Pancreas (tissue), 10 donors: Measurements from ENCODE around the gene IL15RA. TPM values are rescaled to one million over a fixed set of nuclear protein-coding genes. Genes with fewer than 3 reads are reported as not detected.
"Not testable (repeated sequence)": the region's sequence is repeated elsewhere in the genome, so short reads cannot be mapped to it uniquely, and the experiment has no call there.

Source experiments
- ATAC-seq, 4 donors: fragments of 200-7000 bp; cut with Tn5 transposase; one replicate each; pipeline versions ENCODE4 v1.8.0 to v1.9.1; 2020; ENCODE audit warnings: mild to moderate bottlenecking in 4 of 4, moderate library complexity in 4 of 4
- DNase-seq, 6 donors: peaks; one replicate each; pipeline ENCODE4 v3.0.0-alpha.2; 2020
- FAIRE-seq: peaks from 2 replicates; lab custom pipeline; 2012; peaks lifted over from hg19 to GRCh38; lab: Jason Lieb, UNC
- H3K27ac ChIP-seq, 4 donors: fragments of 200-600 bp; sonication (generic); 1 replicate in 3 of 4; 2 replicates in 1 of 4; pipeline versions ENCODE4 v1.5.0 to v1.8.0; 2020
- H3K27me3 ChIP-seq, 4 donors: fragments of 200-600 bp; one replicate each; pipeline ENCODE4 v1.8.0; 2021
- H3K36me3 ChIP-seq, 3 donors: fragments of 200-600 bp; sonication (generic) in 1 of 3; one replicate each; pipeline versions ENCODE4 v1.5.0 to v1.8.0; 2020 to 2021
- H3K4me1 ChIP-seq, 3 donors: fragments of 200-600 bp; one replicate each; pipeline ENCODE4 v1.8.0; 2021
- H3K4me3 ChIP-seq, 4 donors: fragments of 200-600 bp; sonication (generic) in 2 of 4; one replicate each; pipeline versions ENCODE4 v1.5.0 to v1.8.0; 2020 to 2021
- H3K9me3 ChIP-seq, 4 donors: fragments of 200-600 bp; one replicate each; pipeline ENCODE4 v1.8.0; 2021
- CTCF ChIP-seq, 4 donors: fragments of 200-600 bp; sonication (generic) in 3 of 4; IDR thresholded peaks; one replicate each; pipeline versions ENCODE4 v1.5.0 to v1.8.0; 2021; ENCODE audit warnings: antibody characterized with exemption in 4 of 4
- WGBS, 2 donors: extraction: QIAGEN DNeasy Blood & Tissue Kit; methylation state at CpG; one replicate each; pipeline ENCODE4 v1.1.7; 2013; 5-methylcytosine and 5-hydroxymethylcytosine counted together
- intact Hi-C, 3 donors: fragments of 100-400 bp; cut with DNase I; formaldehyde crosslinking; loops; one replicate each; pipeline versions ENCODE4 v1.11.1 to v1.14.2; 2022
- polyA plus RNA-seq, 2 donors: library from polyadenylated mRNA; stranded (reverse); fragments of 200-250 nt; gene quantifications; one replicate each; pipeline ENCODE4 v1.2.3, GENCODE V29; 2013
- total RNA-seq, 6 donors: library from RNA; stranded (reverse); fragmentation: NEBNext Ultra II Directional in 4 of 6; extraction: Animal tissue kit (Norgen Biotek cat#: 25700) in 4 of 6; gene quantifications; one replicate each; pipeline versions ENCODE4 v1.2.1 to v1.2.4, GENCODE V29; 2021 to 2023
- donor health status: healthy with polysubstance abuse.
- donor health status: DM: no; HTN: no; CAD: no; lungs with moderate emphysema.
- donor health status: DM: no; HTN: no; CAD: no.
- donor health status: control.
- donor health status: control.
- donor health status: Bipolar disorder and iron deficiency.
- donor health status: DM: yes; HTN: yes; CAD: no.
- donor health status: DM: no; HTN: no; CAD: no.
- donor health status: DM: no; HTN: no; CAD: no.
- donor health status: DM: yes; HTN: yes; CAD: no.

Gene IL15RA
- total and polyA plus RNA-seq, 8 donors = 6.9 to 14.3 (median 11.0) TPM

- FAIRE-seq (no peak), DNase-seq (peak in 1 of 6 donors; percentile 9), ATAC-seq (no peak)
- WGBS, 2 donors = 87 to 89% methylated on average over 17 of the region's 17 CpGs
- Histone ChIP-seq H3K36me3 (no peaks in the 10 kb centered on the region), H3K27me3 (no peaks in the 10 kb centered on the region), H3K4me3 (no peak overlapping the region), H3K9me3 (no peaks in the 10 kb centered on the region), H3K27ac (no peak overlapping the region), H3K4me1 (peaks cover 16 to 40% (median 19%) of the 10 kb centered on the region in 3 donors)
- no peak for TF ChIP-seq CTCF (IDR thresholded peaks at IDR 0.05)
- intact Hi-C loops = loop anchor here in 1 of 3 donors (10.0 kb wide), 1 partner anchor 67 kb away; no protein-coding TSS in a partner anchor
Observed at GRCh38 chr10:5947471-5948207, 29.7 kb downstream of the IL15RA start.

- Histone ChIP-seq H3K4me3 (no peak overlapping the region), H3K9me3 (no peaks in the 10 kb centered on the region), H3K36me3 (no peaks in the 10 kb centered on the region), H3K27ac (peak overlapping the region in 1 of 4 donors; percentile 46), H3K4me1 (peaks cover 16 to 40% (median 19%) of the 10 kb centered on the region in 3 donors), H3K27me3 (no peaks in the 10 kb centered on the region)
- WGBS, 2 donors = 90 to 99% methylated on average over 8 of the region's 8 CpGs
- DNase-seq (peak in 1 of 6 donors; percentile 43), FAIRE-seq (no peak), ATAC-seq (no peak)
- intact Hi-C loops = loop anchor here in 1 of 3 donors (10.0 kb wide), 1 partner anchor 68 kb away; no protein-coding TSS in a partner anchor
- no peak for TF ChIP-seq CTCF (IDR thresholded peaks at IDR 0.05)
Observed at GRCh38 chr10:5946786-5947185, 30.6 kb downstream of the IL15RA start.

- not testable (repeated sequence) for ATAC-seq, FAIRE-seq, H3K9me3 ChIP-seq, H3K36me3 ChIP-seq, H3K4me3 ChIP-seq, H3K27me3 ChIP-seq
- Histone ChIP-seq H3K4me1 (peaks cover 16 to 40% (median 19%) of the 10 kb centered on the region in 3 donors), H3K27ac (peak overlapping the region in 2 of 4 donors; percentile 46 to 97)
- intact Hi-C loops = loop anchor here in 1 of 3 donors (10.0 kb wide), 1 partner anchor 68 kb away; no protein-coding TSS in a partner anchor
- WGBS, 2 donors = 90 to 95% methylated on average over 10 of the region's 10 CpGs
- DNase-seq = peak in 1 of 6 donors; percentile 29
Observed at GRCh38 chr10:5946419-5946775, 30.9 kb downstream of the IL15RA start.

GRCh38 chr10:5945561-5946418 is 31.6 kb downstream of the IL15RA start:
- 78% methylated on average over 21 of the region's 21 CpGs for WGBS, 2 donors
- Histone ChIP-seq H3K27ac (peak overlapping the region; percentile 91 to 97 (median 94)), H3K36me3 (no peaks in the 10 kb centered on the region), H3K27me3 (no peaks in the 10 kb centered on the region), H3K4me1 (peaks cover 16 to 34% (median 19%) of the 10 kb centered on the region in 3 donors), H3K9me3 (no peaks in the 10 kb centered on the region), H3K4me3 (no peak overlapping the region)
- TF ChIP-seq CTCF (IDR thresholded peaks at IDR 0.05) = no peak
- DNase-seq (peak in 1 of 6 donors; percentile 39), ATAC-seq (no peak), FAIRE-seq (no peak)
- intact Hi-C loops = loop anchor here in 1 of 3 donors (10.0 kb wide), 1 partner anchor 69 kb away; no protein-coding TSS in a partner anchor

- no peak for ATAC-seq
- intact Hi-C loops = loop anchor here in 1 of 3 donors (10.0 kb wide), 1 partner anchor 70 kb away; no protein-coding TSS in a partner anchor
- H3K4me3 ChIP-seq = no peak overlapping the region
Observed at GRCh38 chr10:5945190-5945509, 32.2 kb downstream of the IL15RA start.

More at GRCh38 chr10:5945190-5945509, 32.2 kb downstream of the IL15RA start:
- DNase-seq (no peak), FAIRE-seq (no peak)
- Histone ChIP-seq H3K36me3 (no peaks in the 10 kb centered on the region), H3K27me3 (no peaks in the 10 kb centered on the region), H3K27ac (peak overlapping the region; percentile 91 to 97 (median 94)), H3K4me1 (peaks cover 16 to 29% (median 19%) of the 10 kb centered on the region in 3 donors), H3K9me3 (no peaks in the 10 kb centered on the region)
- 95 to 96% methylated on average over 9 of the region's 9 CpGs for WGBS, 2 donors
- no peak for TF ChIP-seq CTCF (IDR thresholded peaks at IDR 0.05)
